Thyroid gland (tissue), 4 donors: Measurements from ENCODE around the gene KLF13. TPM values are rescaled to one million over a fixed set of nuclear protein-coding genes. Genes with fewer than 3 reads are reported as not detected.

Experiments used
- DNase-seq, 2 donors: peaks; one replicate each; pipeline ENCODE4 v3.0.0-alpha.2; 2019
- H3K27ac ChIP-seq, 3 donors: fragments of 200-600 bp; sonication (generic); 1 replicate in 2 of 3; 2 replicates in 1 of 3; pipeline ENCODE4 v1.5.1; 2016 to 2019; ENCODE audit warnings: mild to moderate bottlenecking in 1 of 3, moderate library complexity in 1 of 3
- H3K27me3 ChIP-seq: fragments of 200-600 bp; sonication (generic); one replicate; pipeline ENCODE4 v1.5.1; 2019
- H3K36me3 ChIP-seq, 2 donors: fragments of 200-600 bp; sonication (generic); one replicate each; pipeline ENCODE4 v1.5.1; 2016 to 2019
- H3K4me1 ChIP-seq, 2 donors: fragments of 200-600 bp; sonication (generic); one replicate each; pipeline ENCODE4 v1.5.1; 2017 to 2019
- H3K4me3 ChIP-seq, 3 donors: fragments of 200-600 bp; sonication (generic); replicated peaks in 1 of 3; 1 replicate in 2 of 3; 2 replicates in 1 of 3; pipeline ENCODE4 v1.5.1; 2016; ENCODE audit warnings: mild to moderate bottlenecking in 1 of 3
- H3K9me3 ChIP-seq: fragments of 200-600 bp; sonication (generic); one replicate; pipeline ENCODE4 v1.5.1; 2017
- CTCF ChIP-seq, 6 experiments: fragments of 200-600 bp in 3 of 6; fragments of 450-650 bp in 3 of 6; sonication (generic) in 3 of 6; IDR thresholded peaks; one replicate each; pipeline ENCODE4 v1.5.1; 2016 to 2019; ENCODE audit warnings: antibody characterized with exemption in 6 of 6, mild to moderate bottlenecking in 2 of 6, inconsistent platforms in 1 of 6, moderate library complexity in 1 of 6
- POLR2A ChIP-seq, 2 donors: fragments of 450-650 bp; IDR thresholded peaks; one replicate each; pipeline ENCODE4 v1.6.1; 2017; ENCODE audit warnings: antibody characterized with exemption in 2 of 2, mild to moderate bottlenecking in 2 of 2, moderate library complexity in 1 of 2
- WGBS, 2 donors: methylation state at CpG; one replicate each; pipeline ENCODE4 v1.1.5; 2017; 5-methylcytosine and 5-hydroxymethylcytosine counted together
- intact Hi-C: fragments of 100-400 bp; cut with DNase I; formaldehyde crosslinking; loops from one replicate; pipeline ENCODE4 v1.15.1; 2023
- total RNA-seq, 4 donors: library from RNA; depleted of rRNA; stranded (reverse); fragments of >200 nt; gene quantifications; one replicate each; pipeline ENCODE4 v1.2.3, GENCODE V29; 2016

Gene KLF13
- total RNA-seq, 4 donors from 2014 or later, result 84.0 to 117 (median 97.6) TPM

GRCh38 chr15:31376511-31376910 lies 49.9 kb downstream of the KLF13 start:
- H3K4me1 ChIP-seq, result peaks cover 35 to 79% of the 10 kb centered on the region in 2 donors

GRCh38 chr15:31377030-31377429 lies 50.4 kb downstream of the KLF13 start:
- H3K27me3 ChIP-seq, result no peaks in the 10 kb centered on the region
- WGBS, 2 donors, result 24 to 49% methylated on average over 5 to 6 of the region's 9 CpGs
- H3K4me1 ChIP-seq, result peaks cover 32 to 74% of the 10 kb centered on the region in 2 donors
- peaks cover 23 to 32% of the 10 kb centered on the region in 2 donors for H3K36me3 ChIP-seq
- TF ChIP-seq CTCF (IDR thresholded peaks at IDR 0.05) (peak in 1 of 6 experiments; percentile 10), POLR2A (IDR thresholded peaks at IDR 0.05) (peak in 1 of 2 donors; percentile 41)
- H3K9me3 ChIP-seq, result no peaks in the 10 kb centered on the region
- DNase-seq, result peak; percentile 84 to 89
- intact Hi-C loops, result no loop called here
- H3K27ac ChIP-seq, result peak overlapping the region; percentile 9 to 49 (median 48)
- H3K4me3 ChIP-seq, result no peak overlapping the region

More at GRCh38 chr15:31376511-31376910, 49.9 kb downstream of the KLF13 start:
- intact Hi-C loops, result no loop called here
- Histone ChIP-seq H3K27ac (peak overlapping the region; percentile 23 to 49 (median 48)), H3K4me3 (no peak overlapping the region), H3K36me3 (peaks cover 23 to 28% of the 10 kb centered on the region in 2 donors), H3K9me3 (no peaks in the 10 kb centered on the region), H3K27me3 (no peaks in the 10 kb centered on the region)
- TF ChIP-seq CTCF (IDR thresholded peaks at IDR 0.05), result no peak
- TF ChIP-seq POLR2A (IDR thresholded peaks at IDR 0.05), result no peak
- 90 to 91% methylated on average over 11 of the region's 11 CpGs for WGBS, 2 donors
- no peak for DNase-seq

- H3K4me3 ChIP-seq, result no peak overlapping the region
- H3K4me1 ChIP-seq, result peaks cover 23 to 60% of the 10 kb centered on the region in 2 donors
- DNase-seq, result no peak
- no peak for TF ChIP-seq POLR2A (IDR thresholded peaks at IDR 0.05)
- no peak for TF ChIP-seq CTCF (IDR thresholded peaks at IDR 0.05)
- no peaks in the 10 kb centered on the region for H3K9me3 ChIP-seq
- no peaks in the 10 kb centered on the region for H3K27me3 ChIP-seq
- peaks cover 16 to 18% of the 10 kb centered on the region in 2 donors for H3K36me3 ChIP-seq
- intact Hi-C loops, result no loop called here
- H3K27ac ChIP-seq, result peak overlapping the region in 1 of 3 donors; percentile 15
- 85 to 95% methylated on average over 13 to 14 of the region's 14 CpGs for WGBS, 2 donors
These were observed 51.8 kb downstream of the KLF13 start for GRCh38 chr15:31378363-31378903.

GRCh38 chr15:31379042-31379441 lies 52.4 kb downstream of the KLF13 start:
- H3K9me3 ChIP-seq, result no peaks in the 10 kb centered on the region
- H3K27ac ChIP-seq, result peak overlapping the region in 2 of 3 donors; percentile 17 to 41
- WGBS, 2 donors, result 66 to 85% methylated on average over 6 of the region's 6 CpGs
- intact Hi-C loops, result no loop called here
- H3K36me3 ChIP-seq, result peaks cover 12 to 13% of the 10 kb centered on the region in 2 donors
- DNase-seq, result no peak
- H3K4me1 ChIP-seq, result peaks cover 23 to 54% of the 10 kb centered on the region in 2 donors
- no peaks in the 10 kb centered on the region for H3K27me3 ChIP-seq
- no peak overlapping the region for H3K4me3 ChIP-seq
- TF ChIP-seq POLR2A (IDR thresholded peaks at IDR 0.05) (no peak), CTCF (IDR thresholded peaks at IDR 0.05) (no peak)

GRCh38 chr15:31379577-31379976 lies 52.9 kb downstream of the KLF13 start:
- 92 to 95% methylated on average over 8 of the region's 8 CpGs for WGBS, 2 donors
- TF ChIP-seq POLR2A (IDR thresholded peaks at IDR 0.05) (no peak), CTCF (IDR thresholded peaks at IDR 0.05) (no peak)
- H3K36me3 ChIP-seq, result peaks cover 12 to 13% of the 10 kb centered on the region in 2 donors
- intact Hi-C loops, result no loop called here
- no peak for DNase-seq
- no peaks in the 10 kb centered on the region for H3K27me3 ChIP-seq
- no peaks in the 10 kb centered on the region for H3K9me3 ChIP-seq
- H3K27ac ChIP-seq, result peak overlapping the region in 2 of 3 donors; percentile 17 to 41
- H3K4me1 ChIP-seq, result peaks cover 20 to 49% of the 10 kb centered on the region in 2 donors
- H3K4me3 ChIP-seq, result no peak overlapping the region
